Measurements from ENCODE around the gene ELMO1. TPM values are rescaled to one million over a fixed set of nuclear protein-coding genes. Genes with fewer than 3 reads are reported as not detected.

ELMO1 gene
- total RNA-seq, 6 donors from 2014 or later = 51.4 to 204 (median 73.7) TPM

- peaks cover 0 to 3% (median 0%) of the 10 kb centered on the region in 4 donors for H3K36me3 ChIP-seq
- no peak for TF ChIP-seq CTCF (IDR thresholded peaks at IDR 0.05)
- no peak for TF ChIP-seq EP300 (IDR thresholded peaks at IDR 0.05)
- TF ChIP-seq POLR2AphosphoS5 (IDR thresholded peaks at IDR 0.05) = no peak
- H3K27me3 ChIP-seq = no peaks in the 10 kb centered on the region
- no peak for ATAC-seq (ENCODE audit: low FRiP score in 2 of 2)
- 82 to 90% methylated on average over 4 of the region's 4 CpGs for WGBS, 2 donors
- H3K9me3 ChIP-seq = no peaks in the 10 kb centered on the region
- DNase-seq = no peak
- H3K4me1 ChIP-seq = no peaks in the 10 kb centered on the region
- H3K27ac ChIP-seq = no peak overlapping the region
- H3K4me3 ChIP-seq = no peak overlapping the region
Observed at GRCh38 chr7:37150856-37151255, 297.8 kb downstream of the ELMO1 start.

DNA sequence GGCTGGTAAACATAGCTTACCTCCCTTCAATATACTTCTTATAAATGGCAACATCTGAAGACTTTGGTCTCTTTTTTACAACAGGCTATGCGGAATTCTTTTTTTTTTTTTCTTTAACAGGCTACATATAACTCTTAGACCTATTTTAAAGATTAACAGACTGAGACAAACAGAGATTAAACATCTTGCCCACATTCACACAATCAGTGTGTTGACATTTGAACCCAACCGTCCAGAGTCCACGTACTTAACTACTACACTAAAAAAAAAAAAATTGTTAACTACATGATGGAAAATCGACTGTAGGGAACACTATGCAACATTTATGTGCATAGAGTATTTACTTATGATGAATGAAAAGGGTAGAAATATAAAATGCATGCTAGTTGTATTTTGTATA is 298.5 kb downstream of the ELMO1 start:
- Histone ChIP-seq H3K4me1 (no peaks in the 10 kb centered on the region), H3K27me3 (no peaks in the 10 kb centered on the region), H3K9me3 (no peaks in the 10 kb centered on the region), H3K36me3 (peaks cover 0 to 3% (median 0%) of the 10 kb centered on the region in 4 donors), H3K27ac (no peak overlapping the region), H3K4me3 (no peak overlapping the region)
- WGBS, 2 donors = 47 to 71% methylated on average over 4 of the region's 4 CpGs
- TF ChIP-seq POLR2A (IDR thresholded peaks at IDR 0.05) (no peak), EP300 (IDR thresholded peaks at IDR 0.05) (no peak), CTCF (IDR thresholded peaks at IDR 0.05) (no peak), POLR2AphosphoS5 (IDR thresholded peaks at IDR 0.05) (no peak)
- no peak for ATAC-seq (ENCODE audit: low FRiP score in 2 of 2)
- no peak for DNase-seq

DNA sequence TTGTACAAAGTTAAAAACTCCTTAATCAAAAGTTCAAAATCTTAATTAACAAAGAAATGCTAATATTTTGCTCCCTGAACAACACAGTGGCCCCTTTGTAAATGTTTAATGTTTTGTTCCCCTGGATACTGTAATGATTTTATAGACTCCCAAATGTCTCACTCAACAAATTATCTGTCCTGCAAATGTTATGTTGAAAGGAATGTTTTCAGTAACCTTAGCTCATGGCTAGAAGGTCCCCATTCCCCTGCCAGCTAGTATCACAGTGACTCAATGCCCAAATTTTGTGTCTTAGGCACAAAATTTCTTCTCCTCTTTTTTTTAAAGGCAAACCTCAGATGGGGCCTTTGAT is 298.9 kb downstream of the ELMO1 start:
- TF ChIP-seq CTCF (IDR thresholded peaks at IDR 0.05) (no peak), EP300 (IDR thresholded peaks at IDR 0.05) (no peak)
- no peak overlapping the region for H3K27ac ChIP-seq
- no peaks in the 10 kb centered on the region for H3K4me1 ChIP-seq
- no peak for DNase-seq
- H3K36me3 ChIP-seq = peaks cover 0 to 3% (median 0%) of the 10 kb centered on the region in 4 donors
- no peak overlapping the region for H3K4me3 ChIP-seq
- no peaks in the 10 kb centered on the region for H3K9me3 ChIP-seq
- H3K27me3 ChIP-seq = no peaks in the 10 kb centered on the region
- peak in 1 of 2 donors; percentile 38 for ATAC-seq (ENCODE audit: low FRiP score in 2 of 2)

- H3K27ac ChIP-seq = no peak overlapping the region
- no peaks in the 10 kb centered on the region for H3K4me1 ChIP-seq
- no peaks in the 10 kb centered on the region for H3K9me3 ChIP-seq
- peaks cover 0 to 3% (median 0%) of the 10 kb centered on the region in 4 donors for H3K36me3 ChIP-seq
- 78% methylated on average over 2 to 3 of the region's 3 CpGs for WGBS, 2 donors
- H3K27me3 ChIP-seq = no peaks in the 10 kb centered on the region
- no peak overlapping the region for H3K4me3 ChIP-seq
- DNase-seq (no peak), ATAC-seq (ENCODE audit: low FRiP score in 2 of 2) (peak in 1 of 2 donors; percentile 34)
- TF ChIP-seq CTCF (IDR thresholded peaks at IDR 0.05) (no peak), POLR2A (IDR thresholded peaks at IDR 0.05) (no peak), POLR2AphosphoS5 (IDR thresholded peaks at IDR 0.05) (no peak), EP300 (IDR thresholded peaks at IDR 0.05) (no peak)
Observed at GRCh38 chr7:37149051-37149772, 299.5 kb downstream of the ELMO1 start.

- Histone ChIP-seq H3K27me3 (no peaks in the 10 kb centered on the region), H3K4me3 (no peak overlapping the region), H3K27ac (no peak overlapping the region), H3K4me1 (no peaks in the 10 kb centered on the region), H3K9me3 (peaks cover 0 to 1% (median under 1%) of the 10 kb centered on the region in 4 donors), H3K36me3 (no peaks in the 10 kb centered on the region)
- no peak for TF ChIP-seq EP300 (IDR thresholded peaks at IDR 0.05)
- TF ChIP-seq POLR2AphosphoS5 (IDR thresholded peaks at IDR 0.05) = no peak
- TF ChIP-seq CTCF (IDR thresholded peaks at IDR 0.05) = no peak
- TF ChIP-seq POLR2A (IDR thresholded peaks at IDR 0.05) = no peak
- 91 to 95% methylated on average over 2 of the region's 2 CpGs for WGBS, 2 donors
- no peak for DNase-seq
- ATAC-seq (ENCODE audit: low FRiP score in 2 of 2) = no peak
Observed at GRCh38 chr7:37145682-37146081, 303.0 kb downstream of the ELMO1 start.
